Caco-2 (cell line): Measurements from ENCODE around the gene CNR1. TPM values are rescaled to one million over a fixed set of nuclear protein-coding genes. Genes with fewer than 3 reads are reported as not detected.

Source experiments
- BruUV-seq: library from RNA; stranded (reverse); fragments of 400-500 nt; replicated peaks from 2 replicates; lab custom pipeline; 2021; lab: Mats Ljungman, UMichigan
- CTCF ChIA-PET: fragments of 300-600 bp; sonication (Branson Sonifier 250); formaldehyde crosslinking; loops from one replicate; lab custom pipeline; 2022; ENCODE audit warnings: antibody characterized with exemption; lab: Charles Lee
- POLR2A ChIA-PET: fragments of 300-600 bp; sonication (Branson Sonifier 250); formaldehyde crosslinking; loops from one replicate; lab custom pipeline; 2022; ENCODE audit warnings: antibody characterized with exemption; lab: Charles Lee
- DNase-seq, 2 experiments: peaks; one replicate each; pipeline versions ENCODE4 v3.0.0 to v3.0.0-alpha.2; 2020 to 2022
- H3K27me3 ChIP-seq: replicated peaks from 2 replicates; pipeline ENCODE4 v1.6.0; 2011; ENCODE audit warnings: low read length; ENCODE audit not compliant: control insufficient read depth, insufficient read depth
- H3K36me3 ChIP-seq: 2 replicates; pipeline ENCODE4 v1.5.1; 2011; ENCODE audit warnings: low read length; ENCODE audit not compliant: control insufficient read depth, insufficient read depth
- H3K4me1 ChIP-seq: fragments of 250-450 bp; sonication (Bioruptor Pico); 2 replicates; pipeline ENCODE4 v1.5.1; 2020; ENCODE audit warnings: mild to moderate bottlenecking
- H3K4me3 ChIP-seq: 2 replicates; pipeline ENCODE4 v1.5.1; 2011; ENCODE audit warnings: low read depth, mild to moderate bottlenecking, control low read depth, low read length
- H3K9me3 ChIP-seq: fragments of 250-450 bp; sonication (Bioruptor Pico); 2 replicates; pipeline ENCODE4 v1.5.1; 2020; ENCODE audit warnings: mild to moderate bottlenecking, moderate library complexity
- H3K27ac Mint-ChIP-seq: one replicate; pipeline ENCODE4 v1.8.0; 2022; ENCODE audit warnings: mixed read lengths; ENCODE audit not compliant: unreplicated experiment
- H3K27me3 Mint-ChIP-seq: one replicate; pipeline ENCODE4 v1.8.0; 2022; ENCODE audit warnings: mixed read lengths; ENCODE audit not compliant: insufficient read depth, unreplicated experiment
- H3K36me3 Mint-ChIP-seq: one replicate; pipeline ENCODE4 v1.8.0; 2022; ENCODE audit warnings: mild to moderate bottlenecking, mixed read lengths; ENCODE audit not compliant: insufficient read depth, unreplicated experiment
- H3K4me1 Mint-ChIP-seq: one replicate; pipeline ENCODE4 v1.8.0; 2022; ENCODE audit warnings: low read depth, mixed read lengths; ENCODE audit not compliant: unreplicated experiment
- H3K4me3 Mint-ChIP-seq: one replicate; pipeline ENCODE4 v1.8.0; 2022; ENCODE audit warnings: mild to moderate bottlenecking, moderate library complexity, mixed read lengths; ENCODE audit not compliant: unreplicated experiment
- H3K9me3 Mint-ChIP-seq: one replicate; pipeline ENCODE4 v1.8.0; 2022; ENCODE audit warnings: mixed read lengths; ENCODE audit not compliant: unreplicated experiment
- CTCF ChIP-seq, 2 experiments: fragments of 200-600 bp in 1 of 2; IDR thresholded peaks; 1 replicate in 1 of 2; 2 replicates in 1 of 2; pipeline versions ENCODE4 v1.5.1 to v1.8.0; 2011 to 2022; ENCODE audit warnings: antibody characterized with exemption in 1 of 2, control low read depth in 1 of 2, inconsistent platforms in 1 of 2, low read depth in 1 of 2, low read length in 1 of 2, mild to moderate bottlenecking in 1 of 2, moderate library complexity in 1 of 2; ENCODE audit not compliant: insufficient read depth in 1 of 2, severe bottlenecking in 1 of 2, unreplicated experiment in 1 of 2
- intact Hi-C: fragments of 100-400 bp; cut with micrococcal nuclease; formaldehyde crosslinking; loops from one replicate; pipeline ENCODE4 v1.10.0; 2022; ENCODE audit not compliant: unreplicated experiment
- total RNA-seq: library from RNA; stranded (reverse); gene quantifications from 2 replicates; pipeline ENCODE4 v1.2.3, GENCODE V29; 2022

The CNR1 gene
- total RNA-seq, 1 experiment from 2014 or later, result not detected

DNA sequence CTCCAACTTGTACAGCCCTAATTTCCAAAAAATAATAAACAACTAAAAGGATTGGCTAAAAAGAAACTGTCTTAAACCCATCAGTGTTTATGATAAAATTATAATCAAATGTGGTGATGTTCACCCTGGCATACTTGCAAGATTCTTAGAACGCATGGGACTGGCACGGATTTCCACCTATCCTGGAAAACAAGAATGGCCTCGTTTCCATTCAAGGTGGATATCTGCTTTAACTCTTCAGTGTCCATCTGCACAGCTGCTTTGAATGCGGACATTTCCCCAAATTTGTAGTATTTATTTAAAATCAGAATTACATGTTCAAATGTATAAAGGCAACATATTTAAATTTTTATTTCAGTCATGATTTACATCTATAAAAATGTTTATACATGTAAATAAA is 4.2 kb downstream of the CNR1 start:
- no TSS peak for BruUV-seq

DNA sequence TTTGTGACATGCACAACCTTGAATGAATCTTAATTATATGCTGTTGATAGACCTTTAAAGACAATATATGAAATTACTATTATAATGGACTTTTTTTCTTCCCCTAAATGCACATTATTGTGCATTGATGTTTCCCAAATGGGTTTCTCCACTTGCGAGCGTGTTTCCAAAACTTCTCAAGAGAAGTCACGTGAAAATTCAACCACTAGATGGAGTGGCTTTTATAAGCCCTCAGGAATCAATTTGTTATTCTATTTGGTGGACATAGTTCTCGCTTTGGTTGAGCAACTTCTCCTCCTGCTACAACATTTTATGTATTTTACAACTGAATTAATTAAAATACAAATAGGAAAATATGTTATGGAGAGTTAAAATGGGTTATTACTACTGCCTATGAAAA is 9.0 kb downstream of the CNR1 start:
- H3K27me3 Mint-ChIP-seq, result peaks cover 5% of the 10 kb centered on the region
- intact Hi-C loops, result no loop called here
- H3K36me3 ChIP-seq, result no peaks in the 10 kb centered on the region
- CTCF ChIA-PET, result no interaction called here
- no peak overlapping the region for H3K27ac Mint-ChIP-seq
- H3K4me3 Mint-ChIP-seq, result no peak overlapping the region
- no TSS peak for BruUV-seq
- POLR2A ChIA-PET, result no interaction called here
- DNase-seq, result no peak
- H3K4me1 Mint-ChIP-seq, result no peaks in the 10 kb centered on the region
- H3K36me3 Mint-ChIP-seq, result no peaks in the 10 kb centered on the region
- H3K27me3 ChIP-seq, result no peaks in the 10 kb centered on the region
- H3K9me3 Mint-ChIP-seq, result no peaks in the 10 kb centered on the region
- H3K4me1 ChIP-seq, result no peaks in the 10 kb centered on the region
- no peaks in the 10 kb centered on the region for H3K9me3 ChIP-seq
- no peak overlapping the region for H3K4me3 ChIP-seq
- TF ChIP-seq CTCF (IDR thresholded peaks at IDR 0.05; ENCODE audit: insufficient read depth in 1 of 2, low read depth in 1 of 2, low read length in 1 of 2, severe bottlenecking in 1 of 2, unreplicated experiment in 1 of 2), result no peak

More for the DNA sequence above, 4.2 kb downstream of the CNR1 start:
- no peak for DNase-seq
- Histone ChIP-seq H3K4me1 (0 out of 2 replicates have a peak, but pooled peaks cover 5% of the 10 kb centered on the region), H3K27me3 (peaks cover 2% of the 10 kb centered on the region; the same call in 1 of the 2 replicates), H3K4me3 (no peak overlapping the region), H3K36me3 (no peaks in the 10 kb centered on the region), H3K9me3 (no peaks in the 10 kb centered on the region)
- Mint-ChIP-seq H3K27ac (no peak overlapping the region), H3K4me3 (no peak overlapping the region), H3K9me3 (no peaks in the 10 kb centered on the region), H3K4me1 (peaks cover 6% of the 10 kb centered on the region), H3K27me3 (peaks cover 20% of the 10 kb centered on the region), H3K36me3 (no peaks in the 10 kb centered on the region)
- POLR2A ChIA-PET, result no interaction called here
- CTCF ChIA-PET, result no interaction called here
- intact Hi-C loops, result no loop called here
- no peak for TF ChIP-seq CTCF (IDR thresholded peaks at IDR 0.05; ENCODE audit: insufficient read depth in 1 of 2, low read depth in 1 of 2, low read length in 1 of 2, severe bottlenecking in 1 of 2, unreplicated experiment in 1 of 2)

DNA sequence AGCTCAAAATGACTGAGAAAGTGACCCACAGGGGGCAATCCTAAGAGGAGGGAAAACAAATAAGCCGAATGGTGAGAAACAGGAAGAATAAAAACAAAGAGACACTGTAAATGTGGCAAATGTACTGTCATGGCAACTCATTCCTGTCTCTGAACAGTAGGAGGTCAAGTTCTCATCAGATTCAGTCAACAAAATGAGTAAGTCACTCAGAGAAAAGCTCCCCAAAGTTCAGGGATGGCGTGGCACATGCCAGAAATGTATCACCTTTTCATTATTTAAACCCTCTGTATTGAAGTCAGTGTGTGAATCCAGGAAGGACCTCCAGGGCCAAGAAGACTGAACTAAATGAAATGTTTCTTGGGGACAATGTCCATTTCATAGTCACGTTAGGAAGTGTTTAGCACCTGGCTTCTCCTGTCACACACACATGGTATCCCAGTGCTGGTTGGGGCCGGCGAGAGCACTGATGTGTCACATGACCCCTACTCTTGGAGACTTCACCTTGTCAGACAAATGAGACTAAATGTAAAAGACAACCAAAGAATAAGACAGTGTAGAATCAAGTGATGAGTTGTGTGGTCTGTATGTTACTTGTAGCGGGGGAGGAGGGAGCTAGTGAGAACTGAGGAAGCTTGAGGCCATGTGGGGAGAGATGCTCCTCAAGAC is 20.7 kb downstream of the CNR1 start:
- Mint-ChIP-seq H3K4me3 (no peak overlapping the region), H3K4me1 (no peaks in the 10 kb centered on the region), H3K27me3 (peaks cover 14% of the 10 kb centered on the region), H3K36me3 (no peaks in the 10 kb centered on the region), H3K27ac (no peak overlapping the region), H3K9me3 (no peaks in the 10 kb centered on the region)
- ChIA-PET CTCF (no interaction called here), POLR2A (no interaction called here)
- no peak for DNase-seq
- no peaks in the 10 kb centered on the region for H3K4me1 ChIP-seq
- BruUV-seq, result no TSS peak
- H3K36me3 ChIP-seq, result no peaks in the 10 kb centered on the region
- no peaks in the 10 kb centered on the region for H3K9me3 ChIP-seq
- no peaks in the 10 kb centered on the region for H3K27me3 ChIP-seq
- intact Hi-C loops, result no loop called here
- no peak overlapping the region for H3K4me3 ChIP-seq
- TF ChIP-seq CTCF (IDR thresholded peaks at IDR 0.05; ENCODE audit: insufficient read depth in 1 of 2, low read depth in 1 of 2, low read length in 1 of 2, severe bottlenecking in 1 of 2, unreplicated experiment in 1 of 2), result no peak
